H1 (cell line): ENCODE data around the gene SLC6A18. TPM values are rescaled to one million over a fixed set of nuclear protein-coding genes. Genes with fewer than 3 reads are reported as not detected.

Source experiments
- CTCF ChIA-PET: fragments of 300-600 bp; sonication (Branson Sonifier 250); formaldehyde crosslinking; loops from one replicate; lab custom pipeline; 2021; ENCODE audit not compliant: partially characterized antibody; lab: Charles Lee
- POLR2A ChIA-PET: fragments of 300-600 bp; sonication (Branson Sonifier 250); formaldehyde crosslinking; loops from one replicate; lab custom pipeline; 2021; ENCODE audit warnings: inconsistent platforms; ENCODE audit not compliant: partially characterized antibody; lab: Charles Lee
- DNase-seq, 2 experiments: peaks; one replicate each; pipeline versions ENCODE4 v3.0.0 to v3.0.0-alpha.2; 2010 to 2022; ENCODE audit warnings: low spot score in 2 of 2, low read depth in 1 of 2, mixed read lengths in 1 of 2
- FAIRE-seq: peaks from 2 replicates; lab custom pipeline; 2011; peaks lifted over from hg19 to GRCh38; lab: Jason Lieb, UNC
- H2AFZ ChIP-seq: 2 replicates; pipeline ENCODE4 v1.8.1; 2012; ENCODE audit warnings: low read length, inconsistent platforms
- H2AK5ac ChIP-seq: 2 replicates; pipeline ENCODE4 v1.6.1; 2013; ENCODE audit warnings: low read depth, low read length
- H2BK120ac ChIP-seq: replicated peaks from 2 replicates; pipeline ENCODE3; 2013; ENCODE audit warnings: low read depth, low read length, inconsistent platforms
- H2BK12ac ChIP-seq: 2 replicates; pipeline ENCODE4 v1.6.1; 2013; ENCODE audit warnings: low read depth, low read length
- H2BK15ac ChIP-seq: 2 replicates; pipeline ENCODE4 v1.6.1; 2013; ENCODE audit warnings: low read length
- H2BK20ac ChIP-seq: 2 replicates; pipeline ENCODE4 v1.6.1; 2013; ENCODE audit warnings: low read length
- H2BK5ac ChIP-seq: 2 replicates; pipeline ENCODE4 v1.6.1; 2013; ENCODE audit warnings: low read depth, low read length
- H3K14ac ChIP-seq: 2 replicates; pipeline ENCODE4 v1.6.1; 2013; ENCODE audit warnings: inconsistent platforms; ENCODE audit not compliant: insufficient read length
- H3K18ac ChIP-seq: 2 replicates; pipeline ENCODE4 v1.6.1; 2013; ENCODE audit warnings: low read length; ENCODE audit errors: extremely low read depth
- H3K23ac ChIP-seq: 2 replicates; pipeline ENCODE4 v1.6.1; 2013; ENCODE audit warnings: inconsistent platforms; ENCODE audit not compliant: insufficient read length
- H3K23me2 ChIP-seq: 2 replicates; pipeline ENCODE4 v1.6.1; 2013; ENCODE audit warnings: low read depth, low read length
- H3K27ac ChIP-seq: 2 replicates; pipeline ENCODE4 v1.6.1; 2011; ENCODE audit warnings: low read depth, low read length, inconsistent platforms
- H3K27me3 ChIP-seq, 4 experiments: replicated peaks in 1 of 4; 1 replicate in 1 of 4; 2 replicates in 3 of 4; pipeline versions ENCODE4 v1.6.1 to v1.8.1; 2011 to 2013; ENCODE audit warnings: low read length in 3 of 4, mild to moderate bottlenecking in 3 of 4, inconsistent platforms in 2 of 4, mixed read lengths in 2 of 4, moderate library complexity in 1 of 4; ENCODE audit not compliant: control insufficient read depth in 3 of 4, insufficient read depth in 3 of 4; ENCODE audit errors: extremely low read depth in 1 of 4
- H3K36me3 ChIP-seq, 4 experiments: 2 replicates each; pipeline versions ENCODE4 v1.6.1 to v1.8.1; 2011 to 2013; ENCODE audit warnings: mild to moderate bottlenecking in 4 of 4, low read length in 3 of 4, moderate library complexity in 2 of 4, control low read depth in 1 of 4, inconsistent platforms in 1 of 4; ENCODE audit not compliant: insufficient read depth in 4 of 4, control insufficient read depth in 2 of 4
- H3K4ac ChIP-seq: replicated peaks from 2 replicates; pipeline ENCODE3; 2013; ENCODE audit warnings: low read length, low read depth, mixed read lengths, inconsistent platforms; ENCODE audit not compliant: insufficient read length
- H3K4me1 ChIP-seq, 4 experiments: replicated peaks in 1 of 4; 1 replicate in 1 of 4; 2 replicates in 3 of 4; pipeline versions ENCODE4 v1.6.1 to v1.8.1; 2011 to 2013; ENCODE audit warnings: low read length in 3 of 4, inconsistent platforms in 2 of 4, mixed read lengths in 1 of 4; ENCODE audit not compliant: insufficient read depth in 4 of 4, control insufficient read depth in 3 of 4
- H3K4me2 ChIP-seq, 2 experiments: 2 replicates each; pipeline versions ENCODE4 v1.6.1 to v1.8.1; 2011 to 2013; ENCODE audit warnings: low read depth in 2 of 2, low read length in 2 of 2, control low read depth in 1 of 2, inconsistent platforms in 1 of 2, mild to moderate bottlenecking in 1 of 2; ENCODE audit not compliant: insufficient read depth in 1 of 2
- H3K4me3 ChIP-seq, 4 experiments: fragments of 200-600, 300-600 bp in 1 of 4; sonication (generic), shearing (Covaris generic), sonication (Bioruptor Twin) in 1 of 4; 2 replicates each; pipeline versions ENCODE4 v1.5.1 to v1.8.1; 2011 to 2016; ENCODE audit warnings: low read length in 4 of 4, low read depth in 3 of 4, control low read depth in 2 of 4, inconsistent platforms in 2 of 4, mild to moderate bottlenecking in 2 of 4, mixed read lengths in 1 of 4, moderate library complexity in 1 of 4; ENCODE audit not compliant: insufficient read depth in 2 of 4; ENCODE audit errors: extremely low read depth in 1 of 4
- H3K56ac ChIP-seq: replicated peaks from 2 replicates; pipeline ENCODE3; 2013; ENCODE audit warnings: low read depth, mild to moderate bottlenecking, mixed read lengths, low read length, inconsistent platforms; ENCODE audit not compliant: insufficient read length
- H3K79me1 ChIP-seq: 2 replicates; pipeline ENCODE4 v1.6.1; 2013; ENCODE audit warnings: low read depth, low read length, control low read depth
- H3K79me2 ChIP-seq, 2 experiments: 2 replicates each; pipeline versions ENCODE4 v1.6.1 to v1.8.1; 2012 to 2013; ENCODE audit warnings: low read length in 2 of 2, mild to moderate bottlenecking in 2 of 2, inconsistent platforms in 1 of 2; ENCODE audit not compliant: insufficient read depth in 2 of 2, control insufficient read depth in 1 of 2
- H3K9ac ChIP-seq, 4 experiments: replicated peaks in 1 of 4; 1 replicate in 1 of 4; 2 replicates in 3 of 4; pipeline versions ENCODE4 v1.6.1 to v1.8.1; 2011 to 2013; ENCODE audit warnings: low read depth in 3 of 4, low read length in 3 of 4, control low read depth in 2 of 4, mild to moderate bottlenecking in 2 of 4, moderate library complexity in 2 of 4, inconsistent platforms in 1 of 4; ENCODE audit errors: extremely low read depth in 1 of 4
- H3K9me3 ChIP-seq, 2 experiments: 2 replicates each; pipeline versions ENCODE4 v1.6.1 to v1.8.1; 2012 to 2013; ENCODE audit warnings: mild to moderate bottlenecking in 2 of 2, moderate library complexity in 2 of 2, control low read depth in 1 of 2, inconsistent platforms in 1 of 2, low read depth in 1 of 2, low read length in 1 of 2, mixed read lengths in 1 of 2; ENCODE audit not compliant: insufficient read depth in 2 of 2
- H4K20me1 ChIP-seq, 2 experiments: replicated peaks in 1 of 2; 2 replicates each; pipeline versions ENCODE3 to v1.8.1; 2011 to 2013; ENCODE audit warnings: inconsistent platforms in 2 of 2, low read length in 2 of 2, mild to moderate bottlenecking in 1 of 2; ENCODE audit not compliant: insufficient read depth in 2 of 2, control insufficient read depth in 1 of 2
- H4K5ac ChIP-seq: 2 replicates; pipeline ENCODE4 v1.6.1; 2013; ENCODE audit warnings: low read length, low read depth, mixed read lengths, inconsistent platforms; ENCODE audit not compliant: insufficient read length
- H4K8ac ChIP-seq: 2 replicates; pipeline ENCODE4 v1.8.0; 2013; ENCODE audit warnings: mild to moderate bottlenecking, moderate library complexity, low read length, inconsistent platforms; ENCODE audit not compliant: insufficient read depth; ENCODE audit errors: extremely low read depth
- H4K91ac ChIP-seq: replicated peaks from 2 replicates; pipeline ENCODE3; 2013; ENCODE audit warnings: low read length, mixed read lengths, inconsistent platforms; ENCODE audit not compliant: insufficient read length
- ATF2 ChIP-seq: IDR thresholded peaks from 2 replicates; pipeline ENCODE4 v1.6.1; 2012; ENCODE audit warnings: low read length, inconsistent platforms
- BACH1 ChIP-seq: IDR thresholded peaks from 2 replicates; pipeline ENCODE4 v1.6.1; 2012; ENCODE audit warnings: low read length, improper control_type of control experiment
- GABPA ChIP-seq: IDR thresholded peaks from 2 replicates; pipeline ENCODE4 v1.6.1; 2011; ENCODE audit warnings: mild to moderate bottlenecking, low read length, moderate library complexity, borderline replicate concordance; ENCODE audit not compliant: insufficient read depth
- WGBS, 2 experiments: shearing (Covaris generic) in 1 of 2; methylation state at CpG; one replicate each; pipeline versions ENCODE4 v1.1.6 to v1.1.7; 2013 to 2015; ENCODE audit warnings: low lambda C conversion rate in 2 of 2, mixed read lengths in 2 of 2, inconsistent platforms in 1 of 2, low coverage in 1 of 2, missing lambda C conversion rate in 1 of 2; ENCODE audit not compliant: insufficient replicate concordance in 2 of 2, insufficient coverage in 1 of 2, insufficient read length in 1 of 2; ENCODE audit errors: extremely low coverage in 1 of 2, missing lambda C conversion rate in 1 of 2; 5-methylcytosine and 5-hydroxymethylcytosine counted together
- polyA plus RNA-seq, 7 experiments: library from polyadenylated mRNA; depleted of rRNA in 3 of 7; stranded (reverse) in 5 of 7; unstranded in 2 of 7; fragments of >200 nt in 5 of 7; fragments of 200-250 nt in 2 of 7; gene quantifications; 1 replicate in 5 of 7; 2 replicates in 1 of 7; 4 replicates in 1 of 7; pipeline versions ENCODE4 v1.2.1 to v1.2.3, GENCODE V29; 2011 to 2013; ENCODE audit warnings: missing spikeins in 2 of 7, mixed read lengths in 2 of 7
- total RNA-seq: library from RNA; stranded (reverse); fragmentation: NEBNext Ultra II Directional; extraction: Animal tissue kit (Norgen Biotek cat#: 25700); gene quantifications from 2 replicates; pipeline ENCODE4 v1.2.1, GENCODE V29; 2021

SLC6A18 gene
- total and polyA plus RNA-seq, 2 of the 8 experiments (the other 6 are each of a cell fraction or from before 2014, with no cell fraction given), result not detected

GRCh38 chr5:1292846-1293415 is 67.8 kb downstream of the SLC6A18 start:
- Histone ChIP-seq H3K4me2 (no peak overlapping the region; a peak in 1 of 4 replicates), H3K56ac (no peak overlapping the region), H3K14ac (no peak overlapping the region), H2AK5ac (no peak overlapping the region), H3K23me2 (peaks cover 14% of the 10 kb centered on the region; the same call in 1 of the 2 replicates), H3K27me3 (peaks cover 0 to 8% (median 2%) of the 10 kb centered on the region in 4 experiments; a peak in 4 of 7 replicates), H2BK15ac (no peak overlapping the region), H2BK5ac (no peak overlapping the region), H3K79me2 (no peaks in the 10 kb centered on the region; a peak in 1 of 4 replicates), H4K91ac (no peak overlapping the region), H3K23ac (no peak overlapping the region), H3K79me1 (peaks cover 4% of the 10 kb centered on the region), H3K9me3 (peaks cover 0 to 4% of the 10 kb centered on the region in 2 experiments; a peak in 1 of 4 replicates), H4K5ac (no peak overlapping the region), H3K9ac (no peak overlapping the region), H3K4me1 (peaks cover 0 to 13% (median 6%) of the 10 kb centered on the region in 4 experiments; a peak in 5 of 7 replicates), H4K8ac (no peak overlapping the region; the same call in 1 of the 2 replicates), H3K18ac (no peak overlapping the region), H3K4me3 (no peak overlapping the region), H3K27ac (no peak overlapping the region), H4K20me1 (peaks cover 4 to 16% of the 10 kb centered on the region in 2 experiments), H3K4ac (no peak overlapping the region), H2BK20ac (no peak overlapping the region), H2BK12ac (no peak overlapping the region; the same call in 1 of the 2 replicates), H2AFZ (no peak overlapping the region), H3K36me3 (peaks cover 0 to 4% (median 0%) of the 10 kb centered on the region in 4 experiments; a peak in 3 of 8 replicates), H2BK120ac (no peak overlapping the region)
- no peak for FAIRE-seq
- peak in 1 of 2 experiments; percentile 42 for DNase-seq
- CTCF ChIA-PET, result interaction anchor here (0.7 to 1.6 kb wide), 3 partner anchors 9 to 366 kb away, joined by 3 read pairs; no protein-coding TSS in a partner anchor
- no peak for TF ChIP-seq ATF2
- TF ChIP-seq BACH1, result no peak
- TF ChIP-seq GABPA, result no peak
- POLR2A ChIA-PET, result interaction anchor here (1.4 to 1.7 kb wide), 3 partner anchors 25 to 90 kb away, joined by 3 to 4 read pairs (median 3); no protein-coding TSS in a partner anchor
- 90% methylated on average over 26 of the region's 30 CpGs; no CpG with 5 or more reads in 1 of the 2 experiments for WGBS, 2 experiments
